ENCODE data around the gene PHF14.

The PHF14 gene

GRCh38 chr7:11207565-11207964 is 233.9 kb downstream of the PHF14 start:
- no peak for DNase-seq (ENCODE audit: low spot score)

GRCh38 chr7:11208883-11209465 is 235.3 kb downstream of the PHF14 start:
- DNase-seq (ENCODE audit: low spot score): no peak

- no peak for DNase-seq (ENCODE audit: low spot score)
These were observed 236.7 kb downstream of the PHF14 start for GRCh38 chr7:11210374-11210773.

- peak; percentile 73 for DNase-seq (ENCODE audit: low spot score)
These were observed 238.5 kb downstream of the PHF14 start for GRCh38 chr7:11212080-11212711.

- no peak for DNase-seq (ENCODE audit: low spot score)
These were observed 239.1 kb downstream of the PHF14 start for GRCh38 chr7:11212816-11213215.

- DNase-seq (ENCODE audit: low spot score): no peak
These were observed 239.6 kb downstream of the PHF14 start for GRCh38 chr7:11213266-11213665.

- no peak for DNase-seq (ENCODE audit: low spot score)
These were observed 242.6 kb downstream of the PHF14 start for GRCh38 chr7:11216276-11216675.

GRCh38 chr7:11217848-11218565 is 244.3 kb downstream of the PHF14 start:
- DNase-seq (ENCODE audit: low spot score): no peak

All from putamen (tissue), 1 donor.